ENCODE data around the gene RET. TPM values are rescaled to one million over a fixed set of nuclear protein-coding genes. Genes with fewer than 3 reads are reported as not detected.

The RET gene
- total RNA-seq, 1 experiment from 2014 or later: 21.4 TPM

- TF ChIP-seq ARID4B (CRISPR knock-in tag; IDR thresholded peaks at IDR 0.05; ENCODE audit: borderline replicate concordance) (no peak), SMAD3 (CRISPR knock-in tag; IDR thresholded peaks at IDR 0.05; ENCODE audit: borderline replicate concordance) (no peak), ATF6 (CRISPR knock-in tag; IDR thresholded peaks at IDR 0.05) (no peak), FOXJ3 (CRISPR knock-in tag; IDR thresholded peaks at IDR 0.05; ENCODE audit: borderline replicate concordance) (no peak), MYBL2 (CRISPR knock-in tag; IDR thresholded peaks at IDR 0.05) (no peak), ZNF138 (CRISPR knock-in tag; conservative IDR thresholded peaks at IDR 0.05) (no peak), NR1H2 (CRISPR knock-in tag; IDR thresholded peaks at IDR 0.05) (no peak)
These were observed 29.4 kb upstream of the RET start (continued) for GRCh38 chr10:43047288-43047970.

GRCh38 chr10:43048301-43049051 is 28.4 kb upstream of the RET start:
- H3K27ac Mint-ChIP-seq: no peak overlapping the region
- no peak for TF ChIP-seq SMAD4 (CRISPR knock-in tag; IDR thresholded peaks at IDR 0.05)
- no peak for TF ChIP-seq USF1 (CRISPR knock-in tag; IDR thresholded peaks at IDR 0.05)
- TF ChIP-seq SOX15 (CRISPR knock-in tag; IDR thresholded peaks at IDR 0.05): no peak
- TF ChIP-seq ATF1 (CRISPR knock-in tag; IDR thresholded peaks at IDR 0.05): no peak
- H3K27me3 Mint-ChIP-seq (ENCODE audit: low read depth): no peaks in the 10 kb centered on the region; the same call in 1 of the 2 replicates
- POLR2A ChIA-PET: no interaction called here
- peaks cover 20% of the 10 kb centered on the region for H3K4me1 Mint-ChIP-seq
- DNase-seq (ENCODE audit: low spot score): no peak
- H3K4me3 Mint-ChIP-seq: no peak overlapping the region
- H3K36me3 Mint-ChIP-seq: no peaks in the 10 kb centered on the region
- CTCF ChIA-PET: interaction anchor here (0.6 to 1.2 kb wide), 3 partner anchors 28 to 309 kb away, joined by 3 to 4 read pairs (median 4); no protein-coding TSS in a partner anchor
- no peaks in the 10 kb centered on the region for H3K9me3 Mint-ChIP-seq
- no peak for ATAC-seq

GRCh38 chr10:43049081-43049551 is 27.8 kb upstream of the RET start:
- TF ChIP-seq FOXK1 (CRISPR knock-in tag; IDR thresholded peaks at IDR 0.05): no peak
- TF ChIP-seq NR1H2 (CRISPR knock-in tag; IDR thresholded peaks at IDR 0.05): no peak
- TF ChIP-seq E2F5 (CRISPR knock-in tag; IDR thresholded peaks at IDR 0.05): no peak
- no peak for TF ChIP-seq ARID4B (CRISPR knock-in tag; IDR thresholded peaks at IDR 0.05; ENCODE audit: borderline replicate concordance)
- TF ChIP-seq MXD4 (CRISPR knock-in tag; IDR thresholded peaks at IDR 0.05; ENCODE audit: borderline replicate concordance): no peak
- TF ChIP-seq ZNF232 (CRISPR knock-in tag; IDR thresholded peaks at IDR 0.05): no peak
- POLR2A ChIA-PET: no interaction called here
- no peaks in the 10 kb centered on the region for H3K36me3 Mint-ChIP-seq
- no peaks in the 10 kb centered on the region for H3K9me3 Mint-ChIP-seq
- H3K4me3 Mint-ChIP-seq: no peak overlapping the region
- no peaks in the 10 kb centered on the region; the same call in 1 of the 2 replicates for H3K27me3 Mint-ChIP-seq (ENCODE audit: low read depth)
- peaks cover 14% of the 10 kb centered on the region for H3K4me1 Mint-ChIP-seq
- no peak for DNase-seq (ENCODE audit: low spot score)
- CTCF ChIA-PET: interaction anchor here (0.6 to 1.2 kb wide), 3 partner anchors 27 to 308 kb away, joined by 3 to 4 read pairs (median 4); no protein-coding TSS in a partner anchor
- no peak for ATAC-seq
- H3K27ac Mint-ChIP-seq: no peak overlapping the region
